Vagina (tissue), 2 donors: Measurements from ENCODE around the gene BBOX1. TPM values are rescaled to one million over a fixed set of nuclear protein-coding genes. Genes with fewer than 3 reads are reported as not detected.

Experiments used
- DNase-seq, 2 donors: peaks; one replicate each; pipeline ENCODE4 v3.0.0-alpha.2; 2017; ENCODE audit errors: extremely low spot score in 2 of 2
- H3K27ac ChIP-seq: fragments of 200-600 bp; sonication (generic); one replicate; pipeline ENCODE4 v1.5.1; 2019
- H3K27me3 ChIP-seq: fragments of 200-600 bp; sonication (generic); one replicate; pipeline ENCODE4 v1.5.1; 2019
- H3K36me3 ChIP-seq, 2 donors: fragments of 200-600 bp; sonication (generic); one replicate each; pipeline ENCODE4 v1.5.1; 2017 to 2019
- H3K4me1 ChIP-seq: fragments of 200-600 bp; sonication (generic); one replicate; pipeline ENCODE4 v1.5.1; 2019
- H3K4me3 ChIP-seq, 2 donors: fragments of 200-600 bp; sonication (generic); 1 replicate in 1 of 2; 2 replicates in 1 of 2; pipeline ENCODE4 v1.5.1; 2016 to 2019
- H3K9me3 ChIP-seq: fragments of 200-600 bp; sonication (generic); one replicate; pipeline ENCODE4 v1.5.1; 2019
- CTCF ChIP-seq, 3 experiments: fragments of 450-650 bp in 2 of 3; fragments of 200-600 bp in 1 of 3; sonication (generic) in 1 of 3; IDR thresholded peaks; one replicate each; pipeline ENCODE4 v1.5.1; 2017 to 2019; ENCODE audit warnings: antibody characterized with exemption in 3 of 3, mild to moderate bottlenecking in 2 of 3, moderate library complexity in 2 of 3
- POLR2A ChIP-seq, 2 donors: fragments of 450-650 bp; IDR thresholded peaks; one replicate each; pipeline ENCODE4 v1.6.1; 2017; ENCODE audit warnings: antibody characterized with exemption in 2 of 2, mild to moderate bottlenecking in 2 of 2, moderate library complexity in 2 of 2
- POLR2AphosphoS5 ChIP-seq, 2 donors: sonication (generic); formaldehyde crosslinking; IDR thresholded peaks; one replicate each; pipeline ENCODE4 v1.9.0; 2017; ENCODE audit warnings: antibody characterized with exemption in 2 of 2, mild to moderate bottlenecking in 2 of 2, low read depth in 1 of 2; ENCODE audit not compliant: insufficient read depth in 1 of 2
- intact Hi-C: fragments of 100-400 bp; cut with DNase I; formaldehyde crosslinking; loops from one replicate; pipeline ENCODE4 v1.15.1; 2023
- total RNA-seq: library from RNA; depleted of rRNA; stranded (reverse); fragments of >200 nt; gene quantifications from one replicate; pipeline ENCODE4 v1.2.3, GENCODE V29; 2016

Gene BBOX1
- total RNA-seq, 1 donor from 2014 or later, result 53.0 TPM

DNA sequence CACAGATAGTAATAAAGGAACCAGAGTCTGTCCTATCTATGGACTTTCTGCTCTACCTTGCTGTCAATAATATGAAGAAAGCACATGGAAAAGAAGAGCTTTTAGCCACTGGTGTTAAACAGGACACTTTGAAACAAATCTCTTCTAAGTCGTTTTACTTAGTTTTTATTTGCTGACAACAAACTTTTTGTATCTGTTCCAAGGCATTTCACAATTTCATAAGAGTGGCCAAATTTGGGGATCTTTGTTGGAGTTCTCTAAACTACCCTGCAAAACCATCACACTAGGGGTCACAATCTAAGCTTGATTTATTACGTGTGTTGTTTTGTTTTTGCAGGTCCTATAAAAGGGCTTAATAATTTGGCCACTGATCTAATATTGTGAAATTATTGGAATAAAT, 54.4 kb downstream of the BBOX1 start:
- no peaks in the 10 kb centered on the region for H3K27me3 ChIP-seq
- H3K27ac ChIP-seq, result peak overlapping the region; percentile 37
- H3K9me3 ChIP-seq, result no peaks in the 10 kb centered on the region
- DNase-seq, result no peak
- no peaks in the 10 kb centered on the region for H3K4me1 ChIP-seq
- TF ChIP-seq CTCF (IDR thresholded peaks at IDR 0.05), result no peak
- TF ChIP-seq POLR2AphosphoS5 (IDR thresholded peaks at IDR 0.05; ENCODE audit: insufficient read depth in 1 of 2, low read depth in 1 of 2), result peak; percentile 27 to 41
- no peak for TF ChIP-seq POLR2A (IDR thresholded peaks at IDR 0.05)
- H3K36me3 ChIP-seq, result no peaks in the 10 kb centered on the region
- intact Hi-C loops, result no loop called here
- H3K4me3 ChIP-seq, result no peak overlapping the region

DNA sequence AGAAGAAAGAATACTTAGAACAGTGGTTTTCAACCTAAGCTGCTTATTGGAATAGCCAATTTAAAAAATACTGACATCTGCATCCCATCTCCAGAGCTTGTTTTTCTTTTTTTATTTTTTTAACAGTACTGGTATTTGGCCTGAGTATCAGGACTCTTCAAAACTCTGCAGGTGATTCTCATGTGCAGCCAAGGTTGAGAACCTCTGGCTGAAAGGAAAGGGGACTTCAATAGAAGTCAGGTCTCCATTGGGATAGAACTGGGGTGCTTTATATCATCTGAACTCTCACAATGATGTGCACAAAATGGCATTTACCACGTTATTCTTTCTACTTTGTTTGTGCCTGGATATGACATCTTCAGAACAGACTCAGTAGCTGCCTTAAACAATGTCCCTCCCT, 55.3 kb downstream of the BBOX1 start:
- no peak for DNase-seq
- H3K36me3 ChIP-seq, result no peaks in the 10 kb centered on the region
- no peaks in the 10 kb centered on the region for H3K27me3 ChIP-seq
- H3K9me3 ChIP-seq, result no peaks in the 10 kb centered on the region
- TF ChIP-seq POLR2A (IDR thresholded peaks at IDR 0.05), result no peak
- no peak for TF ChIP-seq POLR2AphosphoS5 (IDR thresholded peaks at IDR 0.05; ENCODE audit: insufficient read depth in 1 of 2, low read depth in 1 of 2)
- TF ChIP-seq CTCF (IDR thresholded peaks at IDR 0.05), result no peak
- intact Hi-C loops, result no loop called here
- peak overlapping the region; percentile 19 for H3K27ac ChIP-seq
- H3K4me3 ChIP-seq, result no peak overlapping the region
- H3K4me1 ChIP-seq, result no peaks in the 10 kb centered on the region

DNA sequence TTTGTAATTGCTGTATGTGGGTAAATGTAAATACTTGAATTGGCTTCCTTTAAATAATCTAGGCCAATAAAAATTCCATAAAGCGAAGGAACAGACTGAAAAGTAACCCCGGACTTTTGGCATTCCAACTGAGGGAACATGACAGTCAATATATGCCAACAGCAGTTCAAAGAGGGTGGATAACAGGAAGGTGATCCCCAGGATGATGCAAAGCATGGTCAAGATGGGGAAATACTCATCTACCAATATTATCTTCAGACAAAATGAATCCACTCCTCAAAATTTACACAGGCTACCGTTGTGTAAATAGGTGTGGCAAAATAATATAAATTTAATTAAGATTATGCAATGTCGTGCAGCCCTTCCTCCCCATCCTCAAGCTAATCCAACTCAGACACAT, 56.9 kb downstream of the BBOX1 start:
- Histone ChIP-seq H3K4me3 (no peak overlapping the region), H3K9me3 (no peaks in the 10 kb centered on the region), H3K27ac (no peak overlapping the region), H3K36me3 (no peaks in the 10 kb centered on the region), H3K27me3 (no peaks in the 10 kb centered on the region), H3K4me1 (no peaks in the 10 kb centered on the region)
- TF ChIP-seq POLR2AphosphoS5 (IDR thresholded peaks at IDR 0.05; ENCODE audit: insufficient read depth in 1 of 2, low read depth in 1 of 2) (no peak), POLR2A (IDR thresholded peaks at IDR 0.05) (no peak), CTCF (IDR thresholded peaks at IDR 0.05) (no peak)
- DNase-seq, result no peak
- intact Hi-C loops, result no loop called here

DNA sequence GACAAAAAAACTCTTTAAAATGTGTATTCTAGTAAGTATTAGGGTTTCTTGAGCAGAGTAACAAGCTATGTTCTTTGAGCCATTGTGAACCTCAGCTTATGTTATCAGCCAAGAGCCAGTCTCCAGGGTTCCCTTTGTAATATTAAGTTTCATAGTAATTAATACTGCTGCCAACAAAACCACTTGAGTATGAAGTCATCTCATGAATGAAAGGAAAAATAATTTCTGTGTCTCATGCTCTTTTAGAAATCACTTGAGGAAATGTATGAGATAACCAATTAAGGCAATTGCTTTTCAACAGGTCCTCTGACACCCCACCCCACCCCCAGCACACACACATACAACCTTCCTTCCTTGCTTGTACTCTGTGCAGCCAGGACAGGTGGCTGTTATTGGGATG, 59.9 kb downstream of the BBOX1 start:
- no peaks in the 10 kb centered on the region for H3K36me3 ChIP-seq
- no peaks in the 10 kb centered on the region for H3K9me3 ChIP-seq
- intact Hi-C loops, result no loop called here
- H3K27ac ChIP-seq, result no peak overlapping the region
- H3K27me3 ChIP-seq, result no peaks in the 10 kb centered on the region
- no peaks in the 10 kb centered on the region for H3K4me1 ChIP-seq
- DNase-seq, result no peak
- no peak overlapping the region for H3K4me3 ChIP-seq
- TF ChIP-seq POLR2AphosphoS5 (IDR thresholded peaks at IDR 0.05; ENCODE audit: insufficient read depth in 1 of 2, low read depth in 1 of 2) (no peak), POLR2A (IDR thresholded peaks at IDR 0.05) (no peak), CTCF (IDR thresholded peaks at IDR 0.05) (no peak)

DNA sequence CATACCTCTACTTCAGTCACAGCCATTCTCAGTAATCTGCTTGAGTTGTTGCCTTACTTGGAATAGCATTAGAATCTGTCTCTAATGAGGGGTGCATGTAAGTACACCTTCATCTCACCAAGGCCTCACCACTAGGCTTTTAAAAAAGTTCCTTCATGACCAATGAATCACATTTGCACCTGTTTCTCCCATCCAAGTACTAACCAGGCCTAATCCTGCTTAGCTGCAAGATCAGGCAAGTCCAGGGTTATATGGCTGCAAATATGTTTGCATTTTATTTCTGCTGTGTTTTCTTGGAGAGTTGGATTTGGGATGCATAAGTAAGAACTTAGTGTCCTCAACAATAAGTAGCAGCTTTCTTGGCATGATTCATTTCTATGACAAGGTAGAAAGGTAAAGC, 66.9 kb downstream of the BBOX1 start:
- no peak overlapping the region for H3K4me3 ChIP-seq
- H3K27me3 ChIP-seq, result no peaks in the 10 kb centered on the region
- H3K4me1 ChIP-seq, result peaks cover 15% of the 10 kb centered on the region
- no peaks in the 10 kb centered on the region for H3K9me3 ChIP-seq
- intact Hi-C loops, result no loop called here
- H3K27ac ChIP-seq, result no peak overlapping the region
- TF ChIP-seq CTCF (IDR thresholded peaks at IDR 0.05) (no peak), POLR2AphosphoS5 (IDR thresholded peaks at IDR 0.05; ENCODE audit: insufficient read depth in 1 of 2, low read depth in 1 of 2) (peak in 1 of 2 donors; percentile 40)
- no peak for DNase-seq
- H3K36me3 ChIP-seq, result no peaks in the 10 kb centered on the region
